NCI-H2227 treated with DMSO at 0.1 percent for 48 hours (cell line): ENCODE data around the gene P2RY8.
"Not testable (repeated sequence)": the region's sequence is repeated elsewhere in the genome, so short reads cannot be mapped to it uniquely, and the experiment has no call there.

Experiments
- DNase-seq: peaks from one replicate; lab custom pipeline; 2025; lab: John Stamatoyannopoulos, UW

P2RY8 gene, protein sequence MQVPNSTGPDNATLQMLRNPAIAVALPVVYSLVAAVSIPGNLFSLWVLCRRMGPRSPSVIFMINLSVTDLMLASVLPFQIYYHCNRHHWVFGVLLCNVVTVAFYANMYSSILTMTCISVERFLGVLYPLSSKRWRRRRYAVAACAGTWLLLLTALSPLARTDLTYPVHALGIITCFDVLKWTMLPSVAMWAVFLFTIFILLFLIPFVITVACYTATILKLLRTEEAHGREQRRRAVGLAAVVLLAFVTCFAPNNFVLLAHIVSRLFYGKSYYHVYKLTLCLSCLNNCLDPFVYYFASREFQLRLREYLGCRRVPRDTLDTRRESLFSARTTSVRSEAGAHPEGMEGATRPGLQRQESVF

DNA sequence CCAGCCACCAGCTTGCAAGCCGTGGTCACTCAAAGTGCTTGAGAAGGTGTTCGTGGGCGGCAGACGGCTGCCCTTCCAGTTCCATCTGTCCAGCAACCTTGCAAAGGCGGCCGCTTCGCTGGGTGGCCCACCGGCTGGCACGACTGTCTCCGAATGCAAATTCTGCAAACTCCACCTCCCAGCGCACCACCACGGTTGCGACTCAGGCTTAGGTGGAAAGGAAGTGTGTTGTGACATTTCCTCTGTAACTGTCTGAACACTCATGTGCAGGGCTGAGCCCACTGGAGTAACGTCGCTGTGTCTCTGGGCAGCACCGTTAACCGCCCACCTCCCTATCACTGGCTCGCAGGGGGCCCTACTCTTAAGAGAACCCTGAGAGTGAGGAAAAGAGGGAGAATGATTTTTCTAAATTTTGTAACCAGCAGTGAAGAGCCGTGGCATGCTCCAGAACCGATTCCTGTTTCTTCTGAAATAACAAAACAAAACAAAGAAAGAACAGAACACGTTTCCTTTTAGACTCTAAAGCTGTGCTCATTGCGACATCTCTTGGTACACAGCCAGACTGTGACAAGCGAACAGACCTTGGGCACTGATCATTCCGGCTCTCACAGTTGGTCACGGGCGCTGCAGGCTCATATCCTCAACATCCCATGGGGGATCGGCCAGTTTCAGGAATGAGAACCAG is at the start of gene P2RY8:
Gene P2RY8 (minus strand): TSS at position 155 of the 685 bp plus-strand sequence. CDS start 70,627 bp downstream, outside the sequence.
- peak; percentile 19 for DNase-seq

DNA sequence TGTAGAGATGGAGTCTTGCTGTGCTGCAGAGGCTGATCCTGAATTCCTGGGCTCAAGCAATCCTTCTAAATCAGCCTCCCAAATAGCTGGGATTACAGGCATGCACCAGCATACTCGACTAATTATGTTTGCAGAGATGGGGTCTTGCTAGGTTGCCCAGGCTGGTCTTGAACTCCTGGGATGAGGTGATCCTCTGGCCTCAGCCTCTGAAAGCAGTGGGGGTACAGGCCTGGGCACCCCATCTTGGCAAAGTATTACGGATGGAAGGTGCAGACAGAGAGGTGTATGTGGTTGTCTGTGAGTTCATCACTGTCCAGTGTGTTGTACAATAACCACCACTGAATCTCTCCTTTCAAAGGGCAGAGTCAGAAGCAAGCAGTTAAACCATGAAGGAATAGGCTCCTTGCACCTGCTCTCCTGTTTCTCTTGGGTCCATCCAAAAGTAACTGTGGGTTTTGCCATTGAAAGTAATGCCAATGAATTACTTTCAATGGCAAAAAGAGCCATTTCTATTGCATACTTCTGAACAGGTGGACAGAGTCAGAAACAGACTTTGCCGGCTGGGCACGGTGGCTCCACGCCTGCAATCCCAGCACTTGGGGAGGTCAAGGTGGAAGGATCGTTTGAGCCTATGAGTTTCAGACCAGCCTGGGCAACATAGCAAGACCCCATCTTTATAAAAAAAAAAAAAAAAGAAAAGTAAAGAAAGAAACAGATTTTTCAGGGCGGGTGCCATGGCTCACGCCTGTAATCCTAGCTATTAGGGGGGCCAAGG is 47.4 kb upstream of the P2RY8 start:
- DNase-seq: no peak

DNA sequence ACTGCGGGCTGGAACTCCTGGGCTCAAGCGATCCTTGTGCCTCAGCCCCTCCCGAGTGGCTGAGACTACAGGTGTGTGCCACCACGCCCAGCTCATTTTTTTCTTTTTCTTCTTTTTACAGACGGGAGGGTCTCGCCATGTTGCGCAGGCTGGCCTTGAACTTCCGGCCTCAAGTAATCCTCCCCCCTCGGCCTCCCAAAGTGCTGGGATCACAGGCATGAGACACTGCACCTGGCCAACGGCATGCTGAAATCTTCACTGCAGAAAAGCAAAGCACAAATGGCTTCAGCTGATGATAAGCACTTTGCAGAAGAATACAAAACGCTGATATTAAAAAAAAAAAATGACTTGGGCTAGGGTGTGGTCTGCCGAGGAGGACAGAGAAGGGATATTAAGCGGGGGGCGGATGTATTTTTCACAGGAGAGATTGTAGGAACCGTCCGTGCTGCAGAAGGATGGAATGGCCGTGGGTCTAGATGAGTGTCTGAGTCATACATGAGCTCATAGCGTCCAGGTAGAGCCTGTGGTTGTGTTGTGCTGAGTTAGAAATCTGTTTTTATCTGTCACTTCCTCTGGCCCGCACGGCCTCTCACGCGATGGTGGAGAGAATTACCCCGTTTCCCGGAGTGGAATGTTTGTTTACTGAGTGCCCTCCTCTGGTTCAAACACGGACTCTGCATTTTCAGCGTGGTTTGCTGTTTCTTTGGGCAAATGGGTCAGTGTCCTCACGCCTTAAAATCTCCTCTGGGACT is 45.9 kb upstream of the P2RY8 start:
- no peak for DNase-seq

DNA sequence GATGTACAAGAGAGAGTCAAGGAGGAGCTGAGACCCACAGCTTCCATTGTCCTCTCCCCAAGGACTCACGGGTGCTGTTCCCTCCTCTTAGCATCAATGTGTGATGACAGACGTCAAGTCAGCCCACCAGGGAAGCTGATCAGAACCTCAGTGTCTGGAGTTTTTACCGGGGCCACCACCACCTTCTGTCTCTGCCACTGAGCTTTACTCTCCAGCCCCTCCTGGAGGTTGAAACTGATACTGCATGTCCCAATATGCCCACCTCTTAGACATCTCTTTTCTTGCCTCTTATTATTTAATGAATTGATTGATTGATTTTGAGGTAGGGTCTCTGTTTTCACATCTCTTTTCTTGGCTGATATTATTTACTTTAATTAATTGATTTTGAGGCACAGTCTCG is 44.1 kb upstream of the P2RY8 start:
- DNase-seq: peak; percentile 40

DNA sequence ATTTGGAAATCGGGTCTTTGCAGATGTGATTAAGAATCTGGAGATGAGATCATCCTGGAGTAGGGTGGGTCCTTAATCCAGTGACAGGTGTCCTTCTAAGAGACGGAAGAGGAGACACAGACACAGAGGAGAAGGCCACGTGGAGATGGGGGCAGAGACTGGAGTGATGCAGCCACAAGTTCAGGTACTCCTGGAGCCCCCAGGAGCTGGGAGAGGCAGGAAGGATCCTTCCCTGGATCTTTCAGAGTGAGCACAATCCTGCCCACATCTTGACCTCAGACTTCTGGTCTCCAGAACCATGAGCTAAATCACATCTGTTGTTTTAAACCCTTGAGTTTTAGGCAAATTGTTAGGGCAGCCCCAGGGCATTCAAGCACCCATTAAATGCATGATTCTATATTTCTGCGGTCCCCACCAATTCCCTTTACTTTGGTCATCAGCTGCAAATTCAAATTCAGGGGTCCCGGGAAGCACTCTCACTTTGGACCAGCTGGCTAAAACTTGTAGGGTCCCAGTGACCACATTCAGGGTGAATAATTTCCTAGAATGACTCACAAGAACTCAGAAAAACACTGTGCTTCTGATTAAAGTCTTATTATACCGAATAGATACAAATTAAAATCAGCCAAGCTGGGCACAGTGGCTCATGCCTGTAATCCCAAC is 41.7 kb upstream of the P2RY8 start:
- DNase-seq: no peak

DNA sequence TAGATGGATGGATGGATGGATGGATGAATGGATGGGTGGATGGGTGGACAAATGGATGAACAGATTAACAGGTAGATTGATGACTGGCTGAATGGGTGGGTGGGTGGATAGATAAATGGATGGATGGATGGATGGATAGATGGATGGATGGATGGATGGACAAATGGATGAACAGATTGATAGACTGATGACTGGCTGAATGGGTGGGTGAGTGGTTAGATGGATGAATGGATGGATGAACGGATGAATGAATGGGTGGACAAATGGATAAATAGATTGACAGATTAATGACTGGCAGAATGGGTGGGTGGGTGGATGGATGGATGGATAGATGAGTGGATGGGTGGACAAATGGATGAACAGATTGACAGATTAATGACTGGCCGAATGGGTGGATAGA is 40.9 kb upstream of the P2RY8 start:
- DNase-seq: no peak

DNA sequence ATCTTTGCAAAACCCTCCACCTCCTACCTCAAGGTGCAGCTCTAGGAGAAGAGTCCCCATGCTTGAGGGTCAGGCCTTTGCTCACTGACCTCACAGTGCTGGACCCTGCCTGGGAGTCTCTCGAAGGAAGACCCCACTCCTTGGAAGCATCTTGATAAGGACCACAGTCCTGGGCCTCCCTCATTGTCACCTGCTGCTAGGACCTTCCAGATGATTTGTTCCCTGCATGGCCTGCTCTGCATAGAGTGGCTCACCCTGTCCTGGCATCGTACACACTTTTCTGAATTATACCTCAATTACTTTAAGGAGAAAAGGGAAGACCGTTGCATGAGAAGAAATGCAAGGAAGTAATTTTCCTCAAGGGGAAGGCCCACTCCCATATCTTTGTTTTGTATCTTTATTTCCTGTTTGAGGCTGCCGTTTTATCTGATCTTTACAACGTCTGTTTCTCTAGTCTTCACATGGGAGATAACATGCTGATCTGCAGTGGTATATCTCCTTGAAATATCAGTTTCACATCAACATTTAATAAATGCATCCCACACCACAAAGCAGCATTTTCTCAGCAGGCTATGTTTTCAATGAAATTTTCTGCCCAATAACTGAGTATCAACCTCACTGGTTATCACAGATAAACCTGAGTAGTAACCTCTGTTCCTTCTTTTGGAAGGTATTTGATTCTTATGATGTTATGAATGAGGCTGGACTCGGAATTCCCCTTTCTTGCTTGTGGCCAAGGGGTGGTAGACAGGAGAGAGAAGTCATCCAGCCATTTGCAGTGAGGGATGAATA is 39.4 kb upstream of the P2RY8 start:
- DNase-seq: no peak

DNA sequence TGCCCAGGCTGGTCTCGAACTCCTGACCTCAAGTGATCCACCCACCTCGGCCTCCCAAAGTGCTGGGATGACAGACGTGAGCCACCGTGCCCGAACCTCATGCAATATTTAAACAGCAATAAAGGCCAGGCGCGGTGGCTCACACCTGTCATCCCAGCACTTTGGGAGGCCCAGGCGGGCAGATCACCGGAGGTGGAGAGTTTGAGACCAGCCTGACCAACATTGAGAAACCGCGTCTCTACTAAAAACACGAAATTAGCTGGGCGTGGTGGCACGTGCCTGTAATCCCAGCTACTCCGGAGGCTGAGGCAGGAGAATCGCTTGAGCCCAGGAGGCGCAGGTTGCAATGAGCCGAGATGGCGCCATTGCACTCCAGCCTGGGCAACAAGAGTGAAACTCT is 37.2 kb upstream of the P2RY8 start:
- DNase-seq: not testable (repeated sequence)

DNA sequence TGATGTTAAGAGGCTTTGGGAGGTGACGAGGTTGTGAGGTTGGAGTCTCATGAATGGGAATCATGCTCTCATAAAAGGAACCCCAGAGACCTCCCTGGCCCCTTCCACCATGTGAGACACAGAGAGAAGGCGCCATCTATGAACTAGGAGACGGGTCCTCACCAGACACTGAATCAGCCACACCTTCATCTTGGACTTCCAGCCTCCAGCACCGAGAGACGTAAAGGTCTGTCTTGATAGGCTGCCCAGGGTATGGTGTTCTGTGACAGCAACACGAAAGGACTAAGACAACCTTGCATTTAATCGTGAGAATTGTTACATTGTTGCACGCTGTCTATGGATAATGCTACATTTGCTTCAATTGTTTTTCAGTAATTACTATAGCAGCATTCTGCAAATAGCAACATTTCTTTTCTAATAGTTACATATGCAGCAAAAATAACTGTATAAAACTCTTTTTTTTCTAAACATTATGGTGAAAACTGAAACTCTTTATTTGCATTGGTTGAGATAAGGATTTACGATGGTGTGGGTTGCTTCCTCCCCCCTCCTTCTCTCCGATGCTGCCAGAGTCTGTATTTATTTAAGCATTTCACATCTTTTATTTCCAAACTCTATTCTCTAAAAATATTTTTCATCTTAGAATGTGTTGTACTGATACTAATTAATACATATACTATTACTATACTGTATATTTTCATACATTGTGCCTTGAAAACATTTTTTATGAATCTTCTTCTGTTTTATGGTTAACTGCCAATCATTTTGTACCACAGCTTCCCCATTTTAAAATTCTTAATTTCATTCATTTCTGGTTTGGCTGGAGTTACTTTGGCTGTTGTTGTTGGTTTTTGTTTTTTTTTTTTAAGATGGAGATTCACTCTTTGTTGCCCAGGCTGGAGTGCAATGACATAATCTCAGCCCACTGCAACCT is 28.0 kb upstream of the P2RY8 start:
- DNase-seq: no peak

DNA sequence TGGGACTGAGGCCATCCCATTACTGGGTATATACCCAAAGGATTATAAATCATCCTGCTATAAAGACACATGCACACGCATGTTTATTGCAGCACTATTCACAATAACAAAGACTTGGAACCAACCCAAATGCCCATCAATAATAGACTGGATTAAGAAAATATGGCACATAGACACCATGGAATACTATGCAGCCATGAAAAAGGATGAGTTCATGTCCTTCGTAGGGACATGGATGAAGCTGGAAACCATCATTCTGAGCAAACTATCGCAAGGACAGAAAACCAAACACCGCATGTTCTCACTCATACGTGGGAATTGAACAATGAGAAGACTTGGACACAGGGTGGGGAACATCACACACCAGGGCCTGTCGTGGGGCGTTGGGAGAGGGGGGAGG is 27.1 kb upstream of the P2RY8 start:
- DNase-seq: not testable (repeated sequence)

DNA sequence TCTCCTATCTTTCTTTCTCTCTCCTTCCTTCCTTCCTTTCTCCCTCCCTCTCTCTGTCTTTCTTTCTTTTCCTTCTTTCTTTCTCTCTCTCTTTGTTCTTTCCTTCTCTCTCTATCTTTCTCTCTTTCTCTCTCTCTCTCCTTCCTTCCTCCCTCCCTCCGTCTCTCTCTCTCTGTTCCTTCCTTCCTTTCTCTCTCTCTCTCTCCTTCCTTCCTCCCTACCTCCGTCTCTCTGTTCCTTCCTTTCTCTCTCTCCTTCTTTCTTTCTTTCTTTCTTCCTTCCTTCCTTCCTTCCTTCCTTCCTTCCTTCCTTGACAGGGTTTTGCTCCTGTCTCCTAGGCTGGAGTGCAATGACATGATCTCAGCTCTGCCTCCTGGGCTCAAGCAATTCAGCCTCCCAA is 24.2 kb upstream of the P2RY8 start:
- no peak for DNase-seq

DNA sequence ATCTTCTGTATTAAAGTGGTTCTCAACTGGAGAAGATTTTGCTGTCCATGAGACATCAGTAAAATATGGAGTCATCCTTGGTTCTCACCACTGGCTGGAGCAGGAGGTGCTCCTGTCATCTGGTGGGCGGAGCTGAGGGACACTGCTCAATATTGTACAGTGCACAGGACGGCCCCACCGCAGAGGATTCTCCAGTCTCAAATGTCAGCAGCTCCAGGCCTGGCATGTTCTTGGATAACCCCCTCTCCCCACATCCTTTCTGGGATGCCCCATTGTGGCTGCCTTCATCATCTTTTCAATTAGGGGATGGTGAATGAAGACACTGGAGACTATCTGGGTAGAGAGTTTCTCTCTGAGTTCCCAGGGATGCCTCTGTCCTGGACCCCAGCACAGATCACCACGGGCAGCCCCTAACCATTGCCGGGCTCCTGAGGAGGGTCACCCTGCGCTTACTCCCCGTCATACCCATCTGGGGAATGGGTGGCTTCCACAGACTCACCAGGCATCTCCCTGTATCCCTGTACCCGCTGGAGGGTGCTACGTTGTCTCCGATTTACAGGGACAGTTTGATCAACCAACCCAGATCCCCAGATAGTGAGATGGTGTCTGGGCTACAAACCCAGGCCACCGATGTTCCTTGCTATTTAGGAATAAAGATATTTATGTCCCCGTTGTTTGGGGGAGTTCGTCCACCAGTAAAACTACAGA is 21.9 kb upstream of the P2RY8 start:
- no peak for DNase-seq

DNA sequence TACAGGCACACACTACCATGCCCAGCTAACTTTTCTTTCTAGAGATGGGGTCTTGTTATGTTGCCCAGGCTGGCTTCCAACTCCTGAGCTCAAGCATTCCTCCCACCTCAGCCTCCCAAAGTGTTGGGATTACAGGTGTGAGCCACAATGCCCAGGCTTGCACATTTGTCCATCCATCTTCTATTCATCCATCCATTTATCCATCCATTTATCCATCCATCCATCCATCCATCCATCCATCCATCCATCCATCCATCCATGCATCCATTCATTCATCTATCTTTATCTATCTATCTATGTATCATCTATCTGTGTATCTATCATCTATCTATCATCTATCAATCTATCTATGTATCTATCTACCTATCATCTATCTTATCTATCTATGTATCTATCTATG is 20.5 kb upstream of the P2RY8 start:
- not testable (repeated sequence) for DNase-seq

DNA sequence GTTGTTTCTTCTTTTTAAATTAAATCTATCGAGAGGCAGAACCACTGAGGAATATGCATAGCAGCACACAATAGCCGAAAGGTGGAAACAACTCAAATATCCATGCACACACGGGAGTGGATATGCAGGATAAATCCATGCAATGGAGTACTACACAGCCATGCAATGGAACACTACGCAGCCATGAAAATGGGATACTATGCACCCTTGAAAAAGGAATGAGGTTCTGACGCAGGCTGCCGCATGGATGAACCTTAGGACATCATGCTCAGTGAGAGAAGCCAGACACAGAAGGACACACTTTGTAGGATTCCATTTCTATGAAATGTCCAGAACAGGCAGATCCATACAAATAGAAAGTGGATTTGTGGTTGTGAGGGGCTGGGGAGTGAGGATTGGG is 18.4 kb upstream of the P2RY8 start:
- DNase-seq: no peak

DNA sequence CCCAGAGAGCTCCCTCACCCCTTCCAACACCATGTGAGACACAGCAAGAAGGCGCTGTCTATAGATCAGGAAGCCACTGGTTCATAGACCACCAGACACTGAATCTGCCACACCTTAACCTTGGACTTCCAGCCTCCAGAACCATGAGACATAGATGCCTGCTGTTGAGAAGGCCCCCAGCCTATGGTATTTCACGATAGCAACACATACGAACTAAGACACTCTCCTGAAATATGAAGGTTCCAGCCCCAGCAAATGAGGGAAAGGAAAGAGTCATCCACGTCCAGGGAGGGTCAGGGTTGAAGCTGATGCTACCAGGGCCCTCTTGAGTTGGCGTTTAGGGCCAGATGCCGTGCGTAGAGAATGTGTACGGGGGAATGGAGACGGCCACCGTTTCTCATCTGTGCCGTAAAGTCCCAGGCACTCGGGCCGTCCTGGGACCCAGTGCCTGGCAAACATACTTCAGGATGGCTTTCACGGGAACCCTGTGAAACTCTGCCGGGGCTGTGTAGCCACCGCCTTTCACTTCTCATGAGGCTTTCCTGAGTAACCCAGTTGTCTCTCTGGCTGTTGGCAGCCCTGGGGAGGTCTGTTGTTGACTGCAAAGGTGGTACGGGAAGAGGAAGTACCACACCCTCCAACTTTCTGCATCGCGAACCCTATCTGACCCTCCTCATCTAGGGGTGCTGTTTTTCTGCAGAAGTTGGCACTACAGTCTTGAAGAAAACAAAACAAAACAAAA is 17.7 kb upstream of the P2RY8 start:
- DNase-seq: no peak

DNA sequence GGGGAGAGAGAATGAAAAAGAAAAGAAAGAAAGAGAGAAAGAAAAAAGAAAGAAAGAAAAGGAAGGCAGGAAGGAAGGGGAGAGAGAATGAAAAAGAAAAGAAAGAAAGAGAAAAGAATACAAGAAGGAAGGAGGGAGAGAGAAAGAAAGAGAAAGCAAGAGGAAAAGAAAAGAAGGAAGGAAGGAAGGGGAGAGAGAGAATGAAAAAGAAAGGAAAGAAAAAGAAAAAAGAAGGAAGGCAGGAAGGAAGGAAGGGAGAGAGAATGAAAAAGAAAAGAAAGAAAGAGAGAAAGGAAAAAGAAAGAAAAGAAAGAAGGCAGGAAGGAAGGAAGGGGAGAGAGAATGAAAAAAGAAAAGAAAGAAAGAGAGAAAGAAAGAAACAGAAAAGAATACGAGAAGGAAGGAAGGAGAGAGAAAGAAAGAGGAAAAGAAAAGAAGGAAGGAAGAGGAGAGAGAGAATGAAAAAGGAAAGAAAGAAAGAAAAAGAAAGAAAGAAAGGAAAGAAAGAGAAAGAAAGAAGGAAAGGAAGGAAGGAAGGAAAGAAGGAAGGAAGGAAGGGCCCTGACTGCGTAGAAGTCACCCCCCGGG is 15.1 kb upstream of the P2RY8 start:
- no peak for DNase-seq

DNA sequence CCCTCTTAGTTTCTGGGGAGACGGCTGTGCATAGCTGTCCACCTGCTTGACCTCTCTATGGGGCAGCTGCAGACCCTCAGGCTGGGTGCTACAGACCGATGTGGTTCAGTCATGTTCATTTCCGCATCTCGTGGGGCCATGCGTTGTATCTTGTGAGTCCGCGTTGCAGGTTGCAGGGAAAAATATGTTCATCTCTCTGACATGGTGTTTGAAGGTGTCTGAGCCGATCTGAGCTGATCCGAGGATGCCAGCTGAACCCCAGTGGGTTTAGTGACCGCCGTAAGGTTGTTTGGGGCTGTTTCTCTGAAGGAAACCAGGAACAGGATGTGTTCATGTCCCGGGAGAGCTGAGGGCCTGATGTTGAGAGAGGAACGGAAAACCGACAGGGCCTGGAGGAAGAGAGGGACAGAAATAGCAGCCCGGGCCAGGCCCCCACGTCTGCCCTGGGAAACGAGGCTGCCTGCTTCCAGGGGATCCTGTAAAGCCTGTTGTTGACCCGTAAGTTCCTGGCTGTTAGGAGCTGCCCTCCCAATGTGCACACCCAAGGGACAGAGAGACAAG is 9.8 kb upstream of the P2RY8 start:
- no peak for DNase-seq
